Ramos (cell line): Measurements from ENCODE around the gene LRRTM4.

Experiments
- in situ Hi-C: fragments of 300-500 bp; cut with MboI; formaldehyde crosslinking; loops from one replicate; pipeline ENCODE4 v1.14.3; 2022; ENCODE audit warnings: low sequenced_read_pairs; ENCODE audit not compliant: unreplicated experiment

The LRRTM4 gene

GRCh38 chr2:77013457-77013856 lies 508.7 kb downstream of the LRRTM4 start:
- in situ Hi-C loops = no loop called here

- in situ Hi-C loops = no loop called here
Observed at GRCh38 chr2:77009307-77009706, 512.9 kb downstream of the LRRTM4 start.

GRCh38 chr2:77008853-77009252 lies 513.3 kb downstream of the LRRTM4 start:
- in situ Hi-C loops = no loop called here

GRCh38 chr2:77007686-77008085 lies 514.5 kb downstream of the LRRTM4 start:
- in situ Hi-C loops = no loop called here

- in situ Hi-C loops = no loop called here
Observed at GRCh38 chr2:77005522-77005921, 516.7 kb downstream of the LRRTM4 start.

- in situ Hi-C loops = no loop called here
Observed at GRCh38 chr2:77001895-77002294, 520.3 kb downstream of the LRRTM4 start.

- in situ Hi-C loops = no loop called here
Observed at GRCh38 chr2:76998704-76999103, 523.5 kb downstream of the LRRTM4 start.

- in situ Hi-C loops = no loop called here
Observed at GRCh38 chr2:76998152-76998551, 524.0 kb downstream of the LRRTM4 start.

- in situ Hi-C loops = no loop called here
Observed at GRCh38 chr2:76997296-76997695, 524.9 kb downstream of the LRRTM4 start.

GRCh38 chr2:76985387-76986136 lies 536.6 kb downstream of the LRRTM4 start:
- in situ Hi-C loops = no loop called here

- in situ Hi-C loops = no loop called here
Observed at GRCh38 chr2:76984359-76984758, 537.8 kb downstream of the LRRTM4 start.

- in situ Hi-C loops = no loop called here
Observed at GRCh38 chr2:76980067-76980787, 541.9 kb downstream of the LRRTM4 start.

- in situ Hi-C loops = no loop called here
Observed at GRCh38 chr2:76977846-76978727, 544.1 kb downstream of the LRRTM4 start.

- in situ Hi-C loops = no loop called here
Observed at GRCh38 chr2:76975752-76976151, 546.4 kb downstream of the LRRTM4 start.

- in situ Hi-C loops = no loop called here
Observed at GRCh38 chr2:76973610-76974009, 548.6 kb downstream of the LRRTM4 start.

GRCh38 chr2:76965772-76966171 lies 556.4 kb downstream of the LRRTM4 start:
- in situ Hi-C loops = no loop called here

GRCh38 chr2:76958749-76959148 lies 563.4 kb downstream of the LRRTM4 start:
- in situ Hi-C loops = no loop called here

- in situ Hi-C loops = no loop called here
Observed at GRCh38 chr2:76953733-76954347, 568.3 kb downstream of the LRRTM4 start.

GRCh38 chr2:76946631-76947145 lies 575.5 kb downstream of the LRRTM4 start:
- in situ Hi-C loops = no loop called here

GRCh38 chr2:76940559-76940958 lies 581.6 kb downstream of the LRRTM4 start:
- in situ Hi-C loops = no loop called here
